GM12875 (cell line): ENCODE results near the gene LMO2.

ENCODE experiments used
- H3K4me3 ChIP-seq: one replicate; pipeline ENCODE4 v1.5.1; 2011; ENCODE audit warnings: low read depth, low read length, control low read depth
- TF ChIP-seq, protein P1 (sequence below): IDR thresholded peaks from 2 replicates; pipeline ENCODE4 v1.5.1; 2011; ENCODE audit warnings: low read depth, mild to moderate bottlenecking, control low read depth, inconsistent platforms, low read length, moderate library complexity, borderline replicate concordance; ENCODE audit not compliant: insufficient read depth

LMO2 gene

DNA sequence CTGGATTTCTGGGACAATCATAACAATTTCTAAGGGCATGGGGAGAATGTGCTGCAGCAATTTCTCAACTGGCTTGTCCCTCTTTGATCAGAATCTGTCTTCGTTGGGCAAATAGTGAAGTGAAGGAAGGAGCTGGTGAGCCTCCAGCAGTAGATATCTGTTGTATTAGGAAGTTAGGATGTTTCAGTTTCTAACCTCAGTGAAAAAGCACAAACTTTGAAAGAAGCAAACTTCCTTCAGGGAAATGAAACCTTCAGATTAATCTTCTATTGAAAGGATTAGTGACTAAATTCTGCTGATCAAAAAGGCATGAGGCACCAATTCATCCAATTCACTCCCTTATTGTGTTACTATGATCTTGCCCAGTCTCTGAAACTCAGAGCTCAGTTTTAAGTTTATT, 24.3 kb downstream of the LMO2 start:
- TF ChIP-seq, protein P1, sequence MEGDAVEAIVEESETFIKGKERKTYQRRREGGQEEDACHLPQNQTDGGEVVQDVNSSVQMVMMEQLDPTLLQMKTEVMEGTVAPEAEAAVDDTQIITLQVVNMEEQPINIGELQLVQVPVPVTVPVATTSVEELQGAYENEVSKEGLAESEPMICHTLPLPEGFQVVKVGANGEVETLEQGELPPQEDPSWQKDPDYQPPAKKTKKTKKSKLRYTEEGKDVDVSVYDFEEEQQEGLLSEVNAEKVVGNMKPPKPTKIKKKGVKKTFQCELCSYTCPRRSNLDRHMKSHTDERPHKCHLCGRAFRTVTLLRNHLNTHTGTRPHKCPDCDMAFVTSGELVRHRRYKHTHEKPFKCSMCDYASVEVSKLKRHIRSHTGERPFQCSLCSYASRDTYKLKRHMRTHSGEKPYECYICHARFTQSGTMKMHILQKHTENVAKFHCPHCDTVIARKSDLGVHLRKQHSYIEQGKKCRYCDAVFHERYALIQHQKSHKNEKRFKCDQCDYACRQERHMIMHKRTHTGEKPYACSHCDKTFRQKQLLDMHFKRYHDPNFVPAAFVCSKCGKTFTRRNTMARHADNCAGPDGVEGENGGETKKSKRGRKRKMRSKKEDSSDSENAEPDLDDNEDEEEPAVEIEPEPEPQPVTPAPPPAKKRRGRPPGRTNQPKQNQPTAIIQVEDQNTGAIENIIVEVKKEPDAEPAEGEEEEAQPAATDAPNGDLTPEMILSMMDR = no peak
- no peak overlapping the region for H3K4me3 ChIP-seq

DNA sequence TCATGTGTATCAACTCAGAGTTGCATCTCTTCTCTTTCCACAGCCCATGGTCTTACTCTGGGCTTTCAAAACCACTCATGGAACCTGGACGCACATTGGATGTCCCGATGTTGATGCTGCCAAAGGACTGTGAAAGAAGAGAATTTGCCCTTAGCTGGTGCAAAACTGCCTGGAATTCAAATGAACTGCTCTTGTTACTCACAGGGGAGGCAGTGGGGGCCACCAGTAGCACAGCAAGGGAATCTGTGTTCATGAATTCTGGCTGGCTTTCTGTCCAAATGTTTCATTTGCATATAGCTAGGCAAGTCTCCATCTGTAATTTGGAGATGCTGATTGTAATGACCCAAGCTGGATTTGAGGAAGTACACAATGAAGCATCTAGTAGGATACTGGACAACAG, 24.9 kb downstream of the LMO2 start:
- TF ChIP-seq, protein P1 = no peak
- H3K4me3 ChIP-seq = no peak overlapping the region

DNA sequence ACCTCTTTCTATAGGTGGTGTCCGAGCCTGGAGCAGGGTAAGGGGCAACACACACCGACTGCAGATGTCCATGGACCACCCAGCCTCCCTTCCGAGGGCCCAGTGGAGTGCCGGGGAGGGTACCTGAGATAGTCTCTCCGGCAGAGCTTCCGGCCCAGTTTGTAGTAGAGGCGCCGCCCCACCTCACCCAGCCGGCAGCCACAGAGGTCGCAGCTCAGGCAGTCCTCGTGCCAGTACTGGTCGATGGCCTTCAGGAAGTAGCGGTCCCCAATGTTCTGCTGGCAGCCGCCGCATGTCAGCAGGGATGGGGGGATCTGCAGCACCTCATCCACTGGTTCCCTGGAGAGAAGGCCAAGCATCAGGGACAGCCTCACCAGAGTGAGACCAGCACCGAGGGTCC, 27.4 kb downstream of the LMO2 start:
- no peak overlapping the region for H3K4me3 ChIP-seq
- TF ChIP-seq, protein P1 = no peak

DNA sequence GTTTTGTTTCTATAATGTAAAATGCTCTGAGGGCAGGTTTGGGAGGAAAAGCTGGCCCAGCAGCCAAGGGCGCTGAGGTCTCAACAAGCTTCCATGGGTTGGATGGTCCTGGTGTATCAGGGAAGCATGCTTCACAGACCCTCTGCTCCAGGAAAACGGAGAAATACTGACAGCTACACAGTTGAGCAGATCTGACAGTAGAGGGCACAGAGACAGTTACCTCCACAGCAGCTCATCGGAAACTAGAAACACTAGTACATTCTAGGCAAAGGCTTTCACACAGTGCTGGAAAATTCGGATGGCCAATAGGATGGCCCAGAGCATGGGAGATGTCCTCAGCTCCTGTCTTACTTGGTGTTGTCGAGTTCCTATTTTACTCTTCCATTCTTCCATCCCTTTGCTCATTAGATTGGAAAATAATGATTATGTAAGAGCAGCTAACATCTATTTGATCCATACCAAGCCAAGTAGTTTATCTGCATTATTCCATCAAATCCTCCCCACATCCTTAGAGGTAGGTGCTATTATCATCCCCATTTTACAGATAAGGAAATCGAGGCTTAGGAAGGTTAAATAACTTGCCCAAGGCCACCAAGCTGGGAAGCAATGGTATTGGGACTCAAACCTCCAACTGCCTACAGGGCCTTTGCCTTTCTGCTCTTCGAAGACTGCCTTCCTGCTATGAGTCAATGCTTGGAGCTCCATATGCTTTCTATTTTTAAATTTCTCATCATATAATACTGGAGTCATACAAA, 28.3 kb downstream of the LMO2 start:
- TF ChIP-seq, protein P1 = no peak
- H3K4me3 ChIP-seq = no peak overlapping the region

DNA sequence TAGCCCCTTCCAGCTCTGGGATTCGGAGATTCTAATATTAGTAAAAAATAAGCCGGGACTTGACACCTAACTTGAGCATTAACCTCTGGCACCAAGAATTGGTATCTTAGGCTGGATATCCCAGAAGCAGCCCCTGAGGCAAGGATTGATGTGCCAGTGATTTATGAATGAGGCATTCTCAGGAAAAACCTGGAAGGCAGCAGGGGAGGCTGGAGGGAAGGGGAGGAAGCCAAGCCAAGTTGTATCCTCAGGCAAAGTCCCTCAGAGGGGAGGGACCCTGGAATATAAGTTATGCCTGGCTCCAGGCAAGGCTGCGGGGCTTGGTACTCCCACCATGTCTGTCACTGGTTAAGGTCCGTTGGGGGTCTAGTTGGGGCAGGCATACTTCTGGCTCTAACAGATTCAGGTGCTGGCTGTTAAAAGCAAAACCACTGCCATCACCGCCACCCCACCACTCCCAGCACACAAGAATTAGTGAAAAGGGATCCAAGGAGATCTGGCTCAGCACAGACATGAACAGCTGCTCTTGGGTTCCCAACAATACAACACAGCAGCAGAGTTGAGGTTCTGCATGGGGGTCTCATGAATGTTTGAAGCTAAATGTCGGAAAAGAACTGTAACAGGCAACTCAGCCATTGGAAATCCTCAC, 29.8 kb downstream of the LMO2 start:
- TF ChIP-seq, protein P1 = no peak
- H3K4me3 ChIP-seq = no peak overlapping the region

DNA sequence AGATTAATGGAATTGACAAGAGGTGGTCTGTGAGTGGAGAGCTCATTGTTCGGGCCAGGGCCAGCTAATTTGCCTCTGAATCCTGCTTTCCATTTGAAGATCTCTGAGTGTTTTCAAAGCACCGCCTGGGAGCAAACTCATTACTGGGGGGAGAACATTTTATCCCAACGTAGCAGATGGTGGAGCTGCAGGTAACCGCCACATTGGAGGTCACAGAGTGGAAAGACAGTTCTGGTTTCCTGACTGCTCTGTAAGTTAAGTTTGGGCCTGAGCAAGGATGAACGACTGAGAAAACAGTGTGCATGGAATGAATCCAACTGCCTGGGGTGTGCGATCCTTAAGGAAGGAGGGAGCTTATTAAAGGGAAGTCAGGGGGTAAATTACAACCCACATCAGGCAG, 30.5 kb downstream of the LMO2 start:
- TF ChIP-seq, protein P1 = no peak
- H3K4me3 ChIP-seq = no peak overlapping the region

DNA sequence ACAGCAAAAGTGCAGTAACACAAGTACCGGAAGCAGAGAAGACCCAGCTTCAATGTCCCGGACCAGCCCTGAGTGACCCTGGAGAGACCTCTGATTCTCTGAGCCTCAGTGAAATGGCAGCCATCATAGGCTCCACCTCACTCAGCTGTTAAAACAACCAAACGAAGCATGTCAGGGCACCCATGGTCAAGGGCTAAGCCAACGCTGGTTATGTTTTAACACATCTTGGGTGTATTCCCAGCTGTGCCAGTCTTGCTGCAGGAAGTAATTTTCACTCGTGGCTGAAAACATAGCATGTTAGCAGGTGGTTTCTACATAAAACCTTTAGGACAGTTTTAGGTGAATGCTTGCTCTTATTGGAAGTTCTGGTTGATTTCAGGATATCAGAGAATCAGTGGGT, 30.9 kb downstream of the LMO2 start:
- TF ChIP-seq, protein P1 = no peak
- H3K4me3 ChIP-seq = no peak overlapping the region
